Measurements from ENCODE around the gene P4HB. TPM values are rescaled to one million over a fixed set of nuclear protein-coding genes. Genes with fewer than 3 reads are reported as not detected.

P4HB gene
- total RNA-seq, 1 experiment from 2014 or later: 777 TPM

GRCh38 chr17:81843713-81844326 lies 16.5 kb downstream of the P4HB start:
- intact Hi-C loops (cut with micrococcal nuclease; ENCODE audit: unreplicated experiment): no loop called here
- DNase-seq: no peak
- CTCF ChIA-PET: no interaction called here
- Mint-ChIP-seq H3K27me3 (ENCODE audit: unreplicated experiment) (no peaks in the 10 kb centered on the region), H3K27ac (ENCODE audit: unreplicated experiment) (peak overlapping the region; percentile 21), H3K4me1 (ENCODE audit: low read depth, unreplicated experiment) (no peaks in the 10 kb centered on the region), H3K4me3 (ENCODE audit: low read depth, unreplicated experiment) (no peak overlapping the region), H3K36me3 (ENCODE audit: insufficient read depth, unreplicated experiment) (peaks cover 70% of the 10 kb centered on the region), H3K9me3 (ENCODE audit: low read depth, unreplicated experiment) (no peaks in the 10 kb centered on the region)
- TF ChIP-seq CTCF (IDR thresholded peaks at IDR 0.05; ENCODE audit: unreplicated experiment): no peak
- no TSS peak for BruUV-seq (replicated peaks)

- DNase-seq: no peak
- peak overlapping the region; percentile 21 for H3K27ac Mint-ChIP-seq (ENCODE audit: unreplicated experiment)
- no peaks in the 10 kb centered on the region for H3K27me3 Mint-ChIP-seq (ENCODE audit: unreplicated experiment)
- CTCF ChIA-PET: no interaction called here
- no peak overlapping the region for H3K4me3 Mint-ChIP-seq (ENCODE audit: low read depth, unreplicated experiment)
- H3K36me3 Mint-ChIP-seq (ENCODE audit: insufficient read depth, unreplicated experiment): peaks cover 65% of the 10 kb centered on the region
- H3K9me3 Mint-ChIP-seq (ENCODE audit: low read depth, unreplicated experiment): no peaks in the 10 kb centered on the region
- TF ChIP-seq CTCF (IDR thresholded peaks at IDR 0.05; ENCODE audit: unreplicated experiment): no peak
- intact Hi-C loops (cut with micrococcal nuclease; ENCODE audit: unreplicated experiment): no loop called here
- TSS peak; percentile 97 for BruUV-seq (replicated peaks)
- H3K4me1 Mint-ChIP-seq (ENCODE audit: low read depth, unreplicated experiment): no peaks in the 10 kb centered on the region
These were observed 17.4 kb downstream of the P4HB start for GRCh38 chr17:81842725-81843504.

GRCh38 chr17:81842378-81842724 lies 18.0 kb downstream of the P4HB start:
- TF ChIP-seq CTCF (IDR thresholded peaks at IDR 0.05; ENCODE audit: unreplicated experiment): no peak
- Mint-ChIP-seq H3K4me1 (ENCODE audit: low read depth, unreplicated experiment) (no peaks in the 10 kb centered on the region), H3K9me3 (ENCODE audit: low read depth, unreplicated experiment) (no peaks in the 10 kb centered on the region), H3K4me3 (ENCODE audit: low read depth, unreplicated experiment) (no peak overlapping the region), H3K36me3 (ENCODE audit: insufficient read depth, unreplicated experiment) (peaks cover 59% of the 10 kb centered on the region), H3K27me3 (ENCODE audit: unreplicated experiment) (no peaks in the 10 kb centered on the region), H3K27ac (ENCODE audit: unreplicated experiment) (no peak overlapping the region)
- DNase-seq: no peak
- CTCF ChIA-PET: no interaction called here
- no TSS peak for BruUV-seq (replicated peaks)
- intact Hi-C loops (cut with micrococcal nuclease; ENCODE audit: unreplicated experiment): no loop called here

- Mint-ChIP-seq H3K4me1 (ENCODE audit: low read depth, unreplicated experiment) (no peaks in the 10 kb centered on the region), H3K27ac (ENCODE audit: unreplicated experiment) (no peak overlapping the region), H3K27me3 (ENCODE audit: unreplicated experiment) (no peaks in the 10 kb centered on the region), H3K4me3 (ENCODE audit: low read depth, unreplicated experiment) (no peak overlapping the region), H3K36me3 (ENCODE audit: insufficient read depth, unreplicated experiment) (peaks cover 54% of the 10 kb centered on the region), H3K9me3 (ENCODE audit: low read depth, unreplicated experiment) (no peaks in the 10 kb centered on the region)
- no peak for TF ChIP-seq CTCF (IDR thresholded peaks at IDR 0.05; ENCODE audit: unreplicated experiment)
- intact Hi-C loops (cut with micrococcal nuclease; ENCODE audit: unreplicated experiment): no loop called here
- no peak for DNase-seq
- CTCF ChIA-PET: no interaction called here
- no TSS peak for BruUV-seq (replicated peaks)
These were observed 18.5 kb downstream of the P4HB start for GRCh38 chr17:81841866-81842265.
